BJ (cell line): ENCODE results near the gene KCND1. TPM values are rescaled to one million over a fixed set of nuclear protein-coding genes. Genes with fewer than 3 reads are reported as not detected.

ENCODE experiments used
- CTCF ChIA-PET: fragments of 350-600 bp; formaldehyde crosslinking; extraction: SDS; loops from one replicate; lab custom pipeline; 2021; ENCODE audit warnings: antibody characterized with exemption, inconsistent platforms; lab: Yijun Ruan, JAX
- POLR2A ChIA-PET: fragments of 300-600 bp; sonication (Branson Sonifier 250); formaldehyde crosslinking; extraction: SDS; loops from one replicate; lab custom pipeline; 2021; ENCODE audit warnings: antibody characterized with exemption; lab: Charles Lee
- DNase-seq: peaks from one replicate; pipeline ENCODE4 v3.0.0-alpha.2; 2011; ENCODE audit warnings: low read depth
- H3K27me3 ChIP-seq: 2 replicates; pipeline ENCODE4 v1.6.0; 2011; ENCODE audit warnings: low read length; ENCODE audit not compliant: control insufficient read depth, insufficient read depth
- H3K36me3 ChIP-seq: 2 replicates; pipeline ENCODE4 v1.5.1; 2011; ENCODE audit warnings: low read length; ENCODE audit not compliant: control insufficient read depth, insufficient read depth
- H3K4me3 ChIP-seq: 2 replicates; pipeline ENCODE4 v1.5.1; 2011; ENCODE audit warnings: low read depth, mild to moderate bottlenecking, control low read depth, low read length
- polyA plus RNA-seq: library from polyadenylated mRNA; depleted of rRNA; stranded (reverse); fragments of >200 nt; gene quantifications from 2 replicates; pipeline ENCODE4 v1.2.3, GENCODE V29; 2011
- TF ChIP-seq, protein P1 (sequence below): IDR thresholded peaks from 2 replicates; pipeline ENCODE4 v1.5.1; 2011; ENCODE audit warnings: low read depth, mild to moderate bottlenecking, control low read depth, inconsistent platforms, low read length, moderate library complexity; ENCODE audit not compliant: insufficient read depth

Gene KCND1
- polyA plus RNA-seq, 1 experiment: 0.83 TPM

DNA sequence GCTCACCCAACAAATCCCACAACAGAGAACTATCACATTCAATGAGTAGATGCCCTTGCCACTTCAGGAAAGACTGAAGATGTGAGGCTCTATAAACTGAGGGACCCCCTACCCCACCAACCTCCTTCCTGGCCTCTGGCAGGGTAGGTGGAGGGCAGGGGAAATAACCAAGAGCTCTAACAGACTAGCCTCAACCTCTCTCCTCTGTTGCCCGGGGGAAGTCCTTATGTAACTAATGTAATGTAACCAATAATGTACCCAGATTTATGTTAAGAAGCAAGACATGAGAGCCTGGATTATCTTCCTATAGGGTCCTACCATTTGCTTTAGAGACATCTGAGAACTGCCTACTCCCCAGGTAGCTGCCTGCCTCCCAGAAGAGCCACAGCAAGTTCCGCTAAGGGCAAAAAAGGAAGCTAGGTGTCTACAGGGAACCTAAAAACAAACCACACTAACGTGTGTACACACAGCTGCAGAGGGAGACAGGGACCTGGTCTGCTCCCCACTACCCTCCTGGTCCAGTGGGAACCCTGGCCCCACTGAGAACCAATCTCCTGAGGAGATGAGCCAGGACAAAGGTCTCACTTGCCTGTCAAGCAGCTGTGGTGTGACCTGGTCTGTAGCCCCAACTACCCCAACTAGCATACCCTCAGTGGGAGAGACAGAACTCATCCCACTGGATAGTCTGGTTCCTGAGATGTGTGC, 32.0 kb downstream of the KCND1 start:
- Histone ChIP-seq H3K36me3 (peaks cover 8% of the 10 kb centered on the region), H3K27me3 (no peaks in the 10 kb centered on the region), H3K4me3 (no peak overlapping the region)
- TF ChIP-seq, protein P1, sequence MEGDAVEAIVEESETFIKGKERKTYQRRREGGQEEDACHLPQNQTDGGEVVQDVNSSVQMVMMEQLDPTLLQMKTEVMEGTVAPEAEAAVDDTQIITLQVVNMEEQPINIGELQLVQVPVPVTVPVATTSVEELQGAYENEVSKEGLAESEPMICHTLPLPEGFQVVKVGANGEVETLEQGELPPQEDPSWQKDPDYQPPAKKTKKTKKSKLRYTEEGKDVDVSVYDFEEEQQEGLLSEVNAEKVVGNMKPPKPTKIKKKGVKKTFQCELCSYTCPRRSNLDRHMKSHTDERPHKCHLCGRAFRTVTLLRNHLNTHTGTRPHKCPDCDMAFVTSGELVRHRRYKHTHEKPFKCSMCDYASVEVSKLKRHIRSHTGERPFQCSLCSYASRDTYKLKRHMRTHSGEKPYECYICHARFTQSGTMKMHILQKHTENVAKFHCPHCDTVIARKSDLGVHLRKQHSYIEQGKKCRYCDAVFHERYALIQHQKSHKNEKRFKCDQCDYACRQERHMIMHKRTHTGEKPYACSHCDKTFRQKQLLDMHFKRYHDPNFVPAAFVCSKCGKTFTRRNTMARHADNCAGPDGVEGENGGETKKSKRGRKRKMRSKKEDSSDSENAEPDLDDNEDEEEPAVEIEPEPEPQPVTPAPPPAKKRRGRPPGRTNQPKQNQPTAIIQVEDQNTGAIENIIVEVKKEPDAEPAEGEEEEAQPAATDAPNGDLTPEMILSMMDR: no peak
- CTCF ChIA-PET: no interaction called here
- DNase-seq: no peak
- POLR2A ChIA-PET: no interaction called here

DNA sequence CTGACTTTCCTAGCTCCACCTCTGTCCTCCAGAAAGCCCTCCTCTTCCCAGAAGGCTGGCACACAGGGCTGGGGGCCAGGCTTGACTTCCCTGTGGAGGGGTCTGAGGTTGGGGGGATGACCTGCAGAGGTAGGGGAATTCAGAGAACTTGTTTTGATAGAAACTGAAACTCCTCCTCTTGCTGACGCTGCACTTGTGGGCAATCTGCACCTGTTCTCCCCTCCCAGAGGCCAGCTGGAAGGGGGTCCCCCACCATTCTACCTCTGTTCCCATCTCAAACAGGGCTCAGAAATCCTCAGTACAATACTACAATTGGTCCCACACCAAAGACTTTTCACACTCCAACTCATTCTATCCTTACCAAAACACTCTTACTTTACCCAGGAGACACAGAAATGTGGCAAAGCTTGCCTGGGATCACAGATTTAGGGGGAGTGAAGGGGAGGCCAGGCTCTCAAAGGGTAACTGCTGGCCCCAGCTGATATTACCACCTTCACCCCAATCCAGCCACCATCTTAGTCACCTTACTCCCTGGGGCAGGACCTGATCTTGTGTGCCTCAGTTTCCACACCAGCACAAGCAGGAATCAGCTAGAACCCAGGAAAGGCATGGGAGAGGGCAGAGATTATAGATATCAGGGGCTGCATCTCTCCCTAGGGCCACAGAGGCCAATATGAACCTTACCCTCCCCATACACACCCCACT, 32.8 kb downstream of the KCND1 start:
- H3K4me3 ChIP-seq: no peak overlapping the region
- TF ChIP-seq, protein P1: no peak
- POLR2A ChIA-PET: no interaction called here
- H3K36me3 ChIP-seq: peaks cover 12% of the 10 kb centered on the region
- no peak for DNase-seq
- CTCF ChIA-PET: no interaction called here
- H3K27me3 ChIP-seq: no peaks in the 10 kb centered on the region

GRCh38 chrX:48937054-48937907, 34.4 kb downstream of the KCND1 start:
- Histone ChIP-seq H3K36me3 (peaks cover 13% of the 10 kb centered on the region), H3K27me3 (no peaks in the 10 kb centered on the region), H3K4me3 (no peak overlapping the region)
- ChIA-PET POLR2A (no interaction called here), CTCF (no interaction called here)
- TF ChIP-seq, protein P1: no peak
- DNase-seq: no peak

DNA sequence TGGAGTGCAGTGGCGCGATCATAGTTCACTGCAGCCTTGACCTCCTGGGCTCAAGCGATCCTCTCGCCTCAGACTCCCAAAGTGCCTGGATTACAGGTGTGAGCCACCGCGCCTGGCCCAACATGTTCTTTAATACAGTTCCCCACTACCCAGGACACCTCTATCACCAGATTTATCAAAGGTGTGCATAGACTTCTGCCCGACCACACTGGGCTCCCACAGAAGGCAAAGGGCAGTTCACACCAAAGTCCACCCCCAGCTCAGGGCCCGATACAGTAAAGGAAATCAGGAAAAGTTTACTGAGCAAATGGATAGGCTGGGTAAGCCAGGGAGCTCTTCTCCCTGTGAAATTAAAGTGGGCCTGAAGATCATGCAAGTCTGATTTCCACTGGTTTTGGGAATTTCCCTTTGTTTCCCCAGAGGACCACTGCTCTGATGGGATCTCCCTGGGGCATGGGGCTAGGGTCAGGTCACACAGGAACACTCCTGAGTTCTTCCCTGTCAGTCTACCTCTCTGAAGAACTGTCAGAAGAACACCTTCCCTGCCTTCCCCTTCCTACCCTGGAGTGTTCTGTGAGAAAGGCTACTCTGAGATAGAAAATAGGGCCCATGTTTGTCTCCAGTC, 35.1 kb downstream of the KCND1 start:
- H3K36me3 ChIP-seq: peaks cover 13% of the 10 kb centered on the region
- DNase-seq: no peak
- ChIA-PET CTCF (interaction anchor here (0.6 to 1.0 kb wide), 2 partner anchors 9 to 10 kb away, joined by 3 to 4 read pairs; no protein-coding TSS in a partner anchor), POLR2A (no interaction called here)
- H3K27me3 ChIP-seq: no peaks in the 10 kb centered on the region
- H3K4me3 ChIP-seq: no peak overlapping the region
- TF ChIP-seq, protein P1: no peak
